K562 (cell line): ENCODE data around the gene PTPRT. TPM values are rescaled to one million over a fixed set of nuclear protein-coding genes. Genes with fewer than 3 reads are reported as not detected.
A peak's percentile ranks its signal among the peaks of the same experiment; 100 is the strongest.
"Not testable (repeated sequence)": the region's sequence is repeated elsewhere in the genome, so short reads cannot be mapped to it uniquely, and the experiment has no call there.

Experiments used
- ATAC-seq: fragments of 200-7000 bp; cut with Tn5 transposase; 3 replicates; pipeline ENCODE4 v1.9.1; 2020; ENCODE audit warnings: moderate library complexity
- BruUV-seq: library from RNA; stranded (reverse); fragments of 400-500 nt; replicated peaks from 2 replicates; lab custom pipeline; 2021; lab: Mats Ljungman, UMichigan
- CTCF ChIA-PET: fragments of 300-600 bp; formaldehyde crosslinking; extraction: SDS; loops from one replicate; lab custom pipeline; 2021; ENCODE audit warnings: low intra/inter-chr PET ratio; lab: Yijun Ruan, JAX
- POLR2A ChIA-PET: fragments of 300-600, 350-650 bp; sonication (Branson Sonifier 250); formaldehyde crosslinking; extraction: SDS; loops from one replicate; lab custom pipeline; 2021; ENCODE audit warnings: antibody characterized with exemption, inconsistent platforms; lab: Yijun Ruan, JAX
- DNase-seq, 4 experiments: peaks; one replicate each; pipeline versions ENCODE4 v3.0.0 to v3.0.0-alpha.2; 2011 to 2018; ENCODE audit warnings: low spot score in 3 of 4, mixed read lengths in 3 of 4; ENCODE audit errors: extremely low read depth in 1 of 4
- FAIRE-seq: peaks from 2 replicates; lab custom pipeline; 2011; peaks lifted over from hg19 to GRCh38; lab: Jason Lieb, UNC
- H2AFZ ChIP-seq: 2 replicates; pipeline ENCODE4 v1.6.0; 2011; ENCODE audit warnings: low read depth, low read length, control low read depth, inconsistent platforms
- H3K27ac ChIP-seq: fragments of 200-600 bp; 3 replicates; pipeline ENCODE4 v1.8.0; 2011; ENCODE audit warnings: low read depth, mild to moderate bottlenecking, control low read depth, inconsistent platforms, low read length, moderate library complexity, mixed read lengths; ENCODE audit errors: extremely low read depth
- H3K27me3 ChIP-seq, 2 experiments: fragments of 300-600 bp in 1 of 2; 2 replicates in 1 of 2; 3 replicates in 1 of 2; pipeline versions ENCODE4 v1.6.0 to v1.8.0; 2011; ENCODE audit warnings: inconsistent platforms in 2 of 2, low read length in 2 of 2, mild to moderate bottlenecking in 1 of 2, mixed read lengths in 1 of 2, moderate library complexity in 1 of 2; ENCODE audit not compliant: control insufficient read depth in 2 of 2, insufficient read depth in 2 of 2
- H3K36me3 ChIP-seq: fragments of 300-600 bp; 3 replicates; pipeline ENCODE4 v1.8.0; 2011; ENCODE audit warnings: mild to moderate bottlenecking, low read length, inconsistent platforms; ENCODE audit not compliant: control insufficient read depth, insufficient read depth
- H3K4me1 ChIP-seq, 2 experiments: fragments of 200-600 bp in 1 of 2; replicated peaks in 1 of 2; 2 replicates in 1 of 2; 3 replicates in 1 of 2; pipeline versions ENCODE4 v1.5.1 to v1.8.0; 2011; ENCODE audit warnings: inconsistent platforms in 2 of 2, low read length in 2 of 2, mild to moderate bottlenecking in 1 of 2, mixed read lengths in 1 of 2, moderate library complexity in 1 of 2; ENCODE audit not compliant: control insufficient read depth in 2 of 2, insufficient read depth in 2 of 2
- H3K4me2 ChIP-seq: 2 replicates; pipeline ENCODE4 v1.6.1; 2011; ENCODE audit warnings: low read length, control low read depth, inconsistent platforms, mixed read lengths; ENCODE audit not compliant: insufficient read depth
- H3K4me3 ChIP-seq: fragments of 200-600 bp; sonication (generic), shearing (Covaris generic); 2 replicates; pipeline ENCODE4 v1.5.1; 2016; ENCODE audit warnings: control low read depth, inconsistent platforms
- H3K79me2 ChIP-seq: fragments of 200-600 bp; 3 replicates; pipeline ENCODE4 v1.8.0; 2011; ENCODE audit warnings: low read length, inconsistent platforms; ENCODE audit not compliant: control insufficient read depth, insufficient read depth
- H3K9ac ChIP-seq, 2 experiments: 2 replicates each; pipeline versions ENCODE4 v1.6.0 to v1.6.1; 2011; ENCODE audit warnings: low read depth in 2 of 2, low read length in 2 of 2, control low read depth in 1 of 2, inconsistent platforms in 1 of 2, mild to moderate bottlenecking in 1 of 2, mixed read lengths in 1 of 2; ENCODE audit not compliant: insufficient read depth in 1 of 2
- H3K9me1 ChIP-seq: one replicate; pipeline ENCODE4 v1.6.0; 2011; ENCODE audit warnings: inconsistent platforms, mild to moderate bottlenecking, low read length, moderate library complexity; ENCODE audit not compliant: control insufficient read depth, insufficient read depth
- H3K9me3 ChIP-seq: replicated peaks from 2 replicates; pipeline ENCODE4 v1.5.1; 2011; ENCODE audit warnings: low read depth, low read length, inconsistent platforms; ENCODE audit not compliant: control insufficient read depth, insufficient read depth
- H4K20me1 ChIP-seq: replicated peaks from 2 replicates; pipeline ENCODE4 v1.6.1; 2011; ENCODE audit warnings: low read length, inconsistent platforms, mixed read lengths; ENCODE audit not compliant: control insufficient read depth, insufficient read depth
- ATF3 ChIP-seq, 2 experiments: fragments of 450-650 bp in 1 of 2; sonication (generic) in 1 of 2; formaldehyde crosslinking in 1 of 2; IDR thresholded peaks in 1 of 2; conservative IDR thresholded peaks in 1 of 2; 2 replicates each; pipeline versions ENCODE4 v1.6.1 to v1.8.1; 2016 to 2023; ENCODE audit warnings: mild to moderate bottlenecking in 2 of 2, moderate library complexity in 2 of 2, inconsistent platforms in 1 of 2, missing genetic modification reagents in 1 of 2
- CHD1 ChIP-seq: fragments of 200-600 bp; sonication (generic); IDR thresholded peaks from one replicate; pipeline ENCODE4 v1.6.1; 2012; ENCODE audit warnings: mild to moderate bottlenecking, moderate library complexity, low read length, inconsistent platforms
- ETS2 ChIP-seq: IDR thresholded peaks from 2 replicates; pipeline ENCODE4 v1.6.1; 2016; ENCODE audit warnings: borderline replicate concordance, missing genetic modification characterization, mild to moderate bottlenecking, moderate library complexity, missing compliant biosample characterization; ENCODE audit not compliant: poor library complexity, severe bottlenecking
- NR3C1 ChIP-seq: sonication (generic); formaldehyde crosslinking; IDR thresholded peaks from 2 replicates; pipeline ENCODE4 v1.8.1; 2022; ENCODE audit warnings: missing genetic modification reagents
- ZBED1 ChIP-seq: IDR thresholded peaks from 2 replicates; pipeline ENCODE4 v1.6.1; 2014
- WGBS: fragments of 100-300 bp; shearing (Covaris generic); methylation state at CpG from one replicate; pipeline ENCODE4 v1.1.6; 2016; ENCODE audit warnings: low coverage, mixed read lengths; ENCODE audit not compliant: insufficient coverage; ENCODE audit errors: missing lambda C conversion rate; 5-methylcytosine and 5-hydroxymethylcytosine counted together
- in situ Hi-C: fragments of 300-500 bp; cut with MboI; formaldehyde crosslinking; loops from 4 replicates; pipeline ENCODE4 v1.15.0; 2018; ENCODE audit warnings: inconsistent platforms, mixed read lengths
- intact Hi-C: fragments of 100-400 bp; cut with micrococcal nuclease; formaldehyde crosslinking; loops from 2 replicates; pipeline ENCODE4 v1.14.2; 2022
- polyA plus RNA-seq, 8 experiments: library from polyadenylated mRNA; depleted of rRNA in 4 of 8; stranded (reverse) in 5 of 8; unstranded in 3 of 8; fragments of >200 nt; fragmentation: Nextera tagmentation in 2 of 8; fragmentation: Illumina TruSeq in 1 of 8; extraction: Ambion mirVana in 2 of 8; extraction: Trizol in 1 of 8; gene quantifications; 2 replicates each; pipeline versions ENCODE4 v1.2.1 to v1.2.3, GENCODE V29; 2011 to 2014; ENCODE audit warnings: inconsistent platforms in 1 of 8, missing spikeins in 1 of 8
- total RNA-seq, 7 experiments: library from RNA; depleted of rRNA in 6 of 7; stranded (reverse); fragments of >200 nt in 6 of 7; fragmentation: Illumina TruSeq in 2 of 7; extraction: Trizol in 2 of 7; gene quantifications; 2 replicates each; pipeline versions ENCODE4 v1.2.1 to v1.2.3, GENCODE V29; 2011 to 2021; ENCODE audit warnings: low replicate concordance in 1 of 7

Gene PTPRT
- total and polyA plus RNA-seq, 9 of the 15 experiments (the other 6 are each of a cell fraction or from before 2014, with no cell fraction given) = not detected

DNA sequence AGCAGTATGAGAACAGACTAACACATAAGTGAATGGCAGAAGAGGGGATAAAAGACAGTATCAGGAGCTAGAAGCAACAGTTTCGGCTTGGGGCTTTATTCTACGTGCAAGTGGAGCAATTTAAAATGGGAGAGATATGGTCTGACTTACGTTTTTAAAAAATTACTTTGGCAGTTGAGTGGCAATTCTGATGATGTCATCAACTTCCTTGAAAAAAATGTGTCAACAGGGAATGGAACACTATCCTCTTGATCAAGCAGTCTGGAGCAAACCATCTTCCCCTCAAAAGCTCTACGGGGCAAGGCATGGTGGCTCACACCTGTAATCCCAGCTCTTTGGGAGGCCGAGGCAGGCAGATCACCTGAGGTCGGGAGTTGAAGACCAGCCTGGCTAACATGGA, 24.1 kb downstream of the PTPRT start:
- 0% methylated on average over 6 of the region's 6 CpGs for WGBS
- in situ Hi-C loops = no loop called here
- Histone ChIP-seq H3K9ac (no peak overlapping the region), H3K9me1 (no peaks in the 10 kb centered on the region), H3K79me2 (no peaks in the 10 kb centered on the region), H3K4me1 (no peaks in the 10 kb centered on the region), H3K36me3 (no peaks in the 10 kb centered on the region), H4K20me1 (no peaks in the 10 kb centered on the region; the same call in 1 of the 2 replicates), H2AFZ (no peak overlapping the region), H3K27ac (no peak overlapping the region), H3K4me3 (no peak overlapping the region), H3K9me3 (no peaks in the 10 kb centered on the region), H3K27me3 (no peaks in the 10 kb centered on the region), H3K4me2 (no peak overlapping the region)
- BruUV-seq = no TSS peak
- intact Hi-C loops = no loop called here
- CTCF ChIA-PET = no interaction called here
- FAIRE-seq = no peak
- POLR2A ChIA-PET = no interaction called here
- no peak for DNase-seq
- no peak for ATAC-seq
- TF ChIP-seq ETS2 (tag) (no peak), ATF3 (IDR thresholded peaks at IDR 0.05) (peak; percentile 40; the same call in 1 of the 2 replicates), ATF3 (CRISPR knock-in tag; conservative IDR thresholded peaks at IDR 0.05) (no peak), NR3C1 (no peak), CHD1 (no peak), ZBED1 (no peak)
- TF ChIP-seq, all 486 proteins: peak for 1

DNA sequence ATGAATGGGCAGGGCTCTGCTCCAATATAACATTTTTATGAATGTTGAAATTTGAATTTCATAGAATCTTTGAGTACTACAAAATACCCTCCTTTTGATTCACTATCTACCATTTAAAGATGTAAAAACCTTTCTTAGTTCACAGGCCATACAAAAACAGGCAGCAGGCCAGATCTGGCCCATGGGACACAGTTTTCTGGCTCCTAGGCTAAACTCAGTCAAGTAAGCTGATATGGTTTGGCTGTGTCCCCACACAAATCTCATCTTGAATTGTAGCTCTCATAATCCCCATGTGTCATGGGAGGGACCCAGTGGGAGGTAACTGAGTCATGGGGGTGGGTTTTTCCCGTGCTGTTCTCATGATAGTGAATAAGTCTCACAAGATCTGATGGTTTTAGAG, 25.0 kb downstream of the PTPRT start:
- H2AFZ ChIP-seq, FAIRE-seq, H3K4me2 ChIP-seq, CTCF ChIA-PET, H3K9me1 ChIP-seq, H3K9me3 ChIP-seq, H3K4me1 ChIP-seq, H3K27ac ChIP-seq, H3K27me3 ChIP-seq, ATAC-seq, BruUV-seq, H3K4me3 ChIP-seq, in situ Hi-C loops, H3K9ac ChIP-seq, DNase-seq, H3K36me3 ChIP-seq, H3K79me2 ChIP-seq, H4K20me1 ChIP-seq, POLR2A ChIA-PET, intact Hi-C loops: not testable (repeated sequence)
- 0% methylated on average over 1 of the region's 1 CpG for WGBS
